NT2/D1 (cell line): ENCODE data around the gene SND1.

Experiments used
- SUZ12 ChIP-seq: IDR thresholded peaks from 2 replicates; pipeline ENCODE4 v1.6.1; 2011; ENCODE audit not compliant: insufficient read length, insufficient read depth; ENCODE audit errors: extremely low read depth
- ZNF274 ChIP-seq: IDR thresholded peaks from 2 replicates; pipeline ENCODE4 v1.6.1; 2011; ENCODE audit warnings: mild to moderate bottlenecking, low read depth, low read length

DNA sequence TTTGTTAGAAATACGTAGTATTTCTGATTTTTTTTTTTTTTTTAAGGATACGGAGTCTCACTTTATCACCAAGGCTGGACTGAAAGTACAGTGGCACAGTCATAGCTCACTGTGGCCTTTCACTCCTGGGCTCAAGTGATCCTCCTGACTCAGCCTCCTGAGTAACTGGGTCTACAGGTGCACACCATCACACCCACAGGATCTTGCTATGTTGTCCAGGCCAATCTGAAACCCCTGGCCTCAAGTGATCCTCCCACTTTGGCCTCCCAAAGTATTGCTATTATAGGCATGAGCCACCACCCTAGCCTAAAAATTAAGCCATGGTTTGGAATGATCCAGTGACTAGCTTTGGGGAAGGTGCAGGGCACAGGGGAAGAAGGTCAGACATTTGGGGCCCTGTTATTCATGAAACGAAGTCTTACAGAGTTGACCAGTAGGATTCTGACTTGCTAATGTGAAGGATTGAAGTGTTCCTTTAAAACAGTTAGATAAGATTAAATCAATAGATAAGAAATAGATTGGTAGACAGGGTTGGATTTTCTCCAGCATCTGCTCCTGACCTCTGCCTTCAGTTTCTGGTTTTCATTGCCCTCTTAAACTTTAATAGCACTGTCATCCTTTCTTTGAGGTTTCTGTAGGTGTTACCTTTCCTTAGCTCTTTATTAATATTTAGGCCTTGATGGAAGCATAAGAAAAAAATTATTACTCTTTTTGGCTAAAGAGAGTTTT lies 257.6 kb downstream of the SND1 start:
- TF ChIP-seq ZNF274, result no peak
- TF ChIP-seq SUZ12, result no peak
